B cell (primary cell): Measurements from ENCODE around the gene SLC38A10. TPM values are rescaled to one million over a fixed set of nuclear protein-coding genes. Genes with fewer than 3 reads are reported as not detected.

Source experiments
- ATAC-seq: fragments of 200-7000 bp; cut with Tn5 transposase; one replicate; pipeline ENCODE4 v1.10.0; 2021; ENCODE audit warnings: low read depth, mild to moderate bottlenecking, moderate number of reproducible peaks, moderate library complexity
- CTCF ChIA-PET: fragments of 350-600 bp; sonication (Branson Sonifier 250); formaldehyde crosslinking; loops from one replicate; lab custom pipeline; 2021; ENCODE audit warnings: antibody characterized with exemption, inconsistent platforms; lab: Charles Lee
- POLR2A ChIA-PET: fragments of 350-600 bp; sonication (Branson Sonifier 250); formaldehyde crosslinking; loops from one replicate; lab custom pipeline; 2021; ENCODE audit warnings: antibody characterized with exemption; lab: Charles Lee
- DNase-seq: peaks from one replicate; pipeline ENCODE4 v3.0.0; 2013
- H2AFZ ChIP-seq: 2 replicates; pipeline ENCODE4 v1.6.1; 2012; ENCODE audit warnings: mild to moderate bottlenecking, low read depth, low read length; ENCODE audit not compliant: insufficient read depth, poor library complexity, severe bottlenecking
- H3K27ac ChIP-seq, 2 donors: 1 replicate in 1 of 2; 2 replicates in 1 of 2; pipeline ENCODE4 v1.5.1; 2012 to 2013; ENCODE audit warnings: low read length in 2 of 2, mild to moderate bottlenecking in 2 of 2, moderate library complexity in 1 of 2
- H3K27me3 ChIP-seq, 4 experiments: fragments of 200-600 bp in 1 of 4; sonication (generic) in 1 of 4; replicated peaks in 1 of 4; 1 replicate in 2 of 4; 2 replicates in 2 of 4; pipeline versions ENCODE4 v1.6.1 to v1.7.0; 2013 to 2016; ENCODE audit warnings: low read length in 3 of 4, mild to moderate bottlenecking in 2 of 4, mixed read lengths in 1 of 4, moderate library complexity in 1 of 4; ENCODE audit not compliant: insufficient read depth in 4 of 4, control insufficient read depth in 3 of 4; ENCODE audit errors: control extremely low read depth in 1 of 4
- H3K36me3 ChIP-seq, 2 experiments: replicated peaks in 1 of 2; 1 replicate in 1 of 2; 2 replicates in 1 of 2; pipeline versions ENCODE4 v1.6.1 to v1.7.1; 2013; ENCODE audit warnings: low read length in 1 of 2; ENCODE audit not compliant: insufficient read depth in 2 of 2, control insufficient read depth in 1 of 2; ENCODE audit errors: control extremely low read depth in 1 of 2, extremely low read depth in 1 of 2
- H3K4me1 ChIP-seq, 2 donors: fragments of 200-600 bp in 1 of 2; sonication (generic) in 1 of 2; 1 replicate in 1 of 2; 2 replicates in 1 of 2; pipeline versions ENCODE4 v1.5.1 to v1.6.1; 2013 to 2017; ENCODE audit warnings: low read length in 2 of 2; ENCODE audit not compliant: control insufficient read depth in 2 of 2, insufficient read depth in 2 of 2
- H3K4me2 ChIP-seq: replicated peaks from 2 replicates; pipeline ENCODE3; 2012; ENCODE audit warnings: mild to moderate bottlenecking, low read depth, low read length; ENCODE audit not compliant: poor library complexity, severe bottlenecking
- H3K4me3 ChIP-seq, 5 experiments: fragments of 200-600 bp in 1 of 5; sonication (generic) in 1 of 5; 1 replicate in 3 of 5; 2 replicates in 2 of 5; pipeline versions ENCODE4 v1.5.1 to v1.7.0; 2011 to 2016; ENCODE audit warnings: low read length in 4 of 5, mild to moderate bottlenecking in 4 of 5, low read depth in 2 of 5, control low read depth in 1 of 5, moderate library complexity in 1 of 5; ENCODE audit not compliant: insufficient read depth in 1 of 5; ENCODE audit errors: control extremely low read depth in 1 of 5, extremely low read depth in 1 of 5
- H3K79me2 ChIP-seq: fragments of 200-600 bp; sonication (generic); one replicate; pipeline ENCODE4 v1.6.0; 2016; ENCODE audit warnings: low read length; ENCODE audit not compliant: control insufficient read depth, insufficient read depth
- H3K9ac ChIP-seq: fragments of 200-600 bp; sonication (generic); 2 replicates; pipeline ENCODE4 v1.6.1; 2017; ENCODE audit warnings: mild to moderate bottlenecking, low read length, moderate library complexity
- H3K9me3 ChIP-seq, 3 donors: one replicate each; pipeline versions ENCODE4 v1.6.1 to v1.7.1; 2013; ENCODE audit warnings: low read length in 2 of 3; ENCODE audit not compliant: control insufficient read depth in 2 of 3, insufficient read depth in 1 of 3; ENCODE audit errors: control extremely low read depth in 1 of 3
- H4K20me1 ChIP-seq: 2 replicates; pipeline ENCODE4 v1.6.0; 2012; ENCODE audit warnings: mild to moderate bottlenecking, low read length; ENCODE audit not compliant: insufficient read depth, control insufficient read depth, poor library complexity, severe bottlenecking
- H3K27ac Mint-ChIP-seq: one replicate; pipeline ENCODE4 v1.8.0; 2021; ENCODE audit warnings: mixed read lengths
- H3K27me3 Mint-ChIP-seq: one replicate; pipeline ENCODE4 v1.8.0; 2021; ENCODE audit warnings: mixed read lengths
- H3K4me1 Mint-ChIP-seq: one replicate; pipeline ENCODE4 v1.8.0; 2021; ENCODE audit warnings: mixed read lengths
- H3K4me3 Mint-ChIP-seq: one replicate; pipeline ENCODE4 v1.8.0; 2021; ENCODE audit warnings: mixed read lengths
- H3K9me3 Mint-ChIP-seq: one replicate; pipeline ENCODE4 v1.8.0; 2022; ENCODE audit warnings: mixed read lengths; ENCODE audit not compliant: insufficient read depth
- EZH2 ChIP-seq: IDR thresholded peaks from 2 replicates; pipeline ENCODE4 v1.6.1; 2012; ENCODE audit warnings: borderline replicate concordance, low read depth, mild to moderate bottlenecking, moderate library complexity, low read length; ENCODE audit not compliant: insufficient read depth, poor library complexity, severe bottlenecking
- WGBS: methylation state at CpG from one replicate; pipeline ENCODE4 v1.1.5; 2013; ENCODE audit warnings: missing lambda C conversion rate; ENCODE audit not compliant: insufficient coverage; 5-methylcytosine and 5-hydroxymethylcytosine counted together
- intact Hi-C: fragments of 100-400 bp; cut with micrococcal nuclease; formaldehyde crosslinking; loops from one replicate; pipeline ENCODE4 v1.10.0; 2022
- polyA plus RNA-seq: library from polyadenylated mRNA; depleted of rRNA; stranded (reverse); fragments of >200 nt; gene quantifications from 2 replicates; pipeline ENCODE4 v1.2.3, GENCODE V29; 2012
- total RNA-seq, 2 donors: library from RNA; stranded (reverse); fragments of 120-200 nt in 1 of 2; gene quantifications; 1 replicate in 1 of 2; 2 replicates in 1 of 2; pipeline versions ENCODE4 v1.2.3 to v1.2.4, GENCODE V29; 2013 to 2022
- TF ChIP-seq, protein P1 (sequence below): fragments of 200-600 bp; IDR thresholded peaks from one replicate; pipeline ENCODE4 v1.8.0; 2022; ENCODE audit warnings: antibody characterized with exemption, mild to moderate bottlenecking

Gene SLC38A10
- total and polyA plus RNA-seq, 2 donors (not counting 1 experiment from before 2014, with no cell fraction given) = 76.1 to 104 TPM

DNA sequence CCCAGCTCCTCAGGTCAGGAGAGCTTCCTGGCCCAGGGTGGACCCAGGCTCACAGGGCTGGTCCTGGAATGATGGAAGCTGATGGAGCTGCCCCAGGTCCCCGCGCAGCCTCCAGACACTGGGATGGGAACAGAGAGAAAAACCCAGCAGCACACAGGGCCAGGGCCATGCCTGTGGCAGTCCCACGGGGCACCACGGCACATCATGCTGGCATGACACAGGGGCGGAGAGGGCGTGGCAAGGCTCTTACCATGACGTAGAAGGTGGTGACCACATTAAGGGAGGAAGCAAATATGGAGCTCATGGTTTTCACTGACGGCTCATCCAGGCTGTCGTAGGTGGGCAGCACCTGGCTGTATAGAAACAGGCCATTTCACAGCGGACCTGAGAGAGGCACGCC is 18.3 kb downstream of the SLC38A10 start:
- H3K4me3 Mint-ChIP-seq = no peak overlapping the region
- WGBS = 97% methylated on average over 11 of the region's 11 CpGs
- TF ChIP-seq EZH2 = no peak
- H3K4me3 ChIP-seq = no peak overlapping the region
- H3K9me3 Mint-ChIP-seq = no peaks in the 10 kb centered on the region
- peaks cover 0 to 74% of the 10 kb centered on the region in 2 experiments for H3K36me3 ChIP-seq
- H3K4me1 ChIP-seq = no peaks in the 10 kb centered on the region
- H3K79me2 ChIP-seq = peaks cover 64% of the 10 kb centered on the region
- H3K27ac Mint-ChIP-seq = no peak overlapping the region
- no peaks in the 10 kb centered on the region for H3K9me3 ChIP-seq
- H3K4me1 Mint-ChIP-seq = no peaks in the 10 kb centered on the region
- no peak overlapping the region for H3K27ac ChIP-seq
- no peaks in the 10 kb centered on the region for H3K27me3 Mint-ChIP-seq
- no peak overlapping the region for H3K9ac ChIP-seq
- H2AFZ ChIP-seq = no peak overlapping the region
- intact Hi-C loops = no loop called here
- peaks cover 42% of the 10 kb centered on the region for H4K20me1 ChIP-seq
- POLR2A ChIA-PET = interaction anchor here (0.6 kb wide), 1 partner anchor 18 kb away, joined by 3 read pairs; the partner anchor contains the start of gene SLC38A10
- H3K27me3 ChIP-seq = no peaks in the 10 kb centered on the region
- no peak overlapping the region for H3K4me2 ChIP-seq
- DNase-seq (no peak), ATAC-seq (no peak)
- CTCF ChIA-PET = no interaction called here

DNA sequence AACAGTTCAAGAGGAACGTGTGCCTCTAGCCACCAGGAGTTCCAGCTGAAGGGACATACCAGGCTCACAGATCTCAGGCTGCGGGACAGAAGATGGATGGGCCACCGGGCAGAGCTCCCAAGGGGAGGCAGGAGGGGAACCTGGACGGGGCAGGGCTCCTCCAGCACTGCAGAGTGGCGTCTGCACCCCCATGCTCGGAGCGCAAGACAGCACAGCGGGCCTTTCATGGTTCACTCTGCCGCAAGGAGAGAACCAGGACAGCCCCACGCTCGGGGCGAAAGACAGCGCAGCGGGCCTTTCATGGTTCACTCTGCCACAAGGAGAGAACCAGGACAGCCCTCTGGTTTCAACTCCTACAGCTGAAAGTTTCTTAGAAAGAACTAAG is 20.6 kb downstream of the SLC38A10 start:
- intact Hi-C loops = no loop called here
- Histone ChIP-seq H3K4me1 (no peaks in the 10 kb centered on the region), H3K9me3 (no peaks in the 10 kb centered on the region), H3K4me2 (no peak overlapping the region), H3K79me2 (peaks cover 40% of the 10 kb centered on the region), H3K36me3 (peaks cover 0 to 68% of the 10 kb centered on the region in 2 experiments), H3K9ac (no peak overlapping the region), H2AFZ (no peak overlapping the region), H3K4me3 (no peak overlapping the region), H3K27ac (no peak overlapping the region), H4K20me1 (peaks cover 30% of the 10 kb centered on the region), H3K27me3 (no peaks in the 10 kb centered on the region)
- TF ChIP-seq, protein P1, sequence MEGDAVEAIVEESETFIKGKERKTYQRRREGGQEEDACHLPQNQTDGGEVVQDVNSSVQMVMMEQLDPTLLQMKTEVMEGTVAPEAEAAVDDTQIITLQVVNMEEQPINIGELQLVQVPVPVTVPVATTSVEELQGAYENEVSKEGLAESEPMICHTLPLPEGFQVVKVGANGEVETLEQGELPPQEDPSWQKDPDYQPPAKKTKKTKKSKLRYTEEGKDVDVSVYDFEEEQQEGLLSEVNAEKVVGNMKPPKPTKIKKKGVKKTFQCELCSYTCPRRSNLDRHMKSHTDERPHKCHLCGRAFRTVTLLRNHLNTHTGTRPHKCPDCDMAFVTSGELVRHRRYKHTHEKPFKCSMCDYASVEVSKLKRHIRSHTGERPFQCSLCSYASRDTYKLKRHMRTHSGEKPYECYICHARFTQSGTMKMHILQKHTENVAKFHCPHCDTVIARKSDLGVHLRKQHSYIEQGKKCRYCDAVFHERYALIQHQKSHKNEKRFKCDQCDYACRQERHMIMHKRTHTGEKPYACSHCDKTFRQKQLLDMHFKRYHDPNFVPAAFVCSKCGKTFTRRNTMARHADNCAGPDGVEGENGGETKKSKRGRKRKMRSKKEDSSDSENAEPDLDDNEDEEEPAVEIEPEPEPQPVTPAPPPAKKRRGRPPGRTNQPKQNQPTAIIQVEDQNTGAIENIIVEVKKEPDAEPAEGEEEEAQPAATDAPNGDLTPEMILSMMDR = no peak
- no peak for TF ChIP-seq EZH2
- WGBS = 100% methylated on average over 14 of the region's 14 CpGs
- CTCF ChIA-PET = no interaction called here
- Mint-ChIP-seq H3K4me3 (no peak overlapping the region), H3K27ac (no peak overlapping the region), H3K9me3 (no peaks in the 10 kb centered on the region), H3K27me3 (no peaks in the 10 kb centered on the region), H3K4me1 (no peaks in the 10 kb centered on the region)
- ATAC-seq (no peak), DNase-seq (no peak)
- POLR2A ChIA-PET = no interaction called here
